ENCODE data around the gene CARS2.

The CARS2 gene

DNA sequence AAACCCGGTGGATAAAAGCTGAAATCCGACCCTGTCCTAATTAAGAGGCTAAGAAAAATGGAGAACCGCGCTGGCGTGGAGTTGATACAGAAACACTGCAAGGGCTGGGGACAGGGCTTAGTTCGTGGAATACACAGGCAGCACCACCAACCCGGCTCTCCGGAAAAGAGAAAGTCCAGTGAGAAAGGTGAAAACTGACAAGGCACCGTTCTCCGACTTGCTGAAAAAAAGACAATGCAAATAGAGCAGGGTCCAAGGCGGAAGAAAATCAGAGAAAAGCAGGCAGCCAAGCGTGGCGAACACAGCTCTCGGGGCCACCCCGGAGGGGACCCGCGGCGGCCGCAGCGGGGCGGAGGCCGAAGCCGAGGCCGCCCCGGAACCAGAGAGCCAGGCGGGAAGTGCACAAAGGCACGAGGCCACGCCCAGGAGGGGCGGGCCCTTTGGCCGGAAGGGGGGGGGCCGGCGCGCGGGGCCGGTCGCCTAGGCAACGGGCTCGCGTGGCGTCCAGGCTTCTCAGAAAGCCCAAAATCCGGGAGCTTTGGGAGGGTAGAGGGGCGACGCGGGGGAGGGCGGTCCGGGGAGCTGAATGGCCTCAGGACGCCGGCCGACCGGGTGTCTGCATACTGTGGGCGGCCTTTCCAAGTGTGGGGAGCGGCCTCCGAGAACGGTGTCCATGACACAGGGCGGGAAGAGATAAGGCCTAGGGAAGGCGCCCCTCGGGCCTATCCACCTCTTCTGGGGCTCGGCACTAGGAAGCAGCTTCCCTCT lies 6.3 kb upstream of the CARS2 start (continued):
- TF ChIP-seq KLF9 (tag by site-specific recombination; IDR thresholded peaks at IDR 0.05; ENCODE audit: low read depth): peak; percentile 43; the same call in 1 of the 2 replicates
- TF ChIP-seq SP3 (tag by site-specific recombination; IDR thresholded peaks at IDR 0.05): peak; percentile 54
- TF ChIP-seq IKZF3 (tag by site-specific recombination; IDR thresholded peaks at IDR 0.05): peak; percentile 77
- TF ChIP-seq, protein P1, sequence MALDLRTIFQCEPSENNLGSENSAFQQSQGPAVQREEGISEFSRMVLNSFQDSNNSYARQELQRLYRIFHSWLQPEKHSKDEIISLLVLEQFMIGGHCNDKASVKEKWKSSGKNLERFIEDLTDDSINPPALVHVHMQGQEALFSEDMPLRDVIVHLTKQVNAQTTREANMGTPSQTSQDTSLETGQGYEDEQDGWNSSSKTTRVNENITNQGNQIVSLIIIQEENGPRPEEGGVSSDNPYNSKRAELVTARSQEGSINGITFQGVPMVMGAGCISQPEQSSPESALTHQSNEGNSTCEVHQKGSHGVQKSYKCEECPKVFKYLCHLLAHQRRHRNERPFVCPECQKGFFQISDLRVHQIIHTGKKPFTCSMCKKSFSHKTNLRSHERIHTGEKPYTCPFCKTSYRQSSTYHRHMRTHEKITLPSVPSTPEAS (tag by site-specific recombination; IDR thresholded peaks at IDR 0.05): no peak
- peak; percentile 86; the same call in 1 of the 2 replicates for TF ChIP-seq ZBTB7A (tag by site-specific recombination; IDR thresholded peaks at IDR 0.05; ENCODE audit: low read depth)
- TF ChIP-seq, protein P2, sequence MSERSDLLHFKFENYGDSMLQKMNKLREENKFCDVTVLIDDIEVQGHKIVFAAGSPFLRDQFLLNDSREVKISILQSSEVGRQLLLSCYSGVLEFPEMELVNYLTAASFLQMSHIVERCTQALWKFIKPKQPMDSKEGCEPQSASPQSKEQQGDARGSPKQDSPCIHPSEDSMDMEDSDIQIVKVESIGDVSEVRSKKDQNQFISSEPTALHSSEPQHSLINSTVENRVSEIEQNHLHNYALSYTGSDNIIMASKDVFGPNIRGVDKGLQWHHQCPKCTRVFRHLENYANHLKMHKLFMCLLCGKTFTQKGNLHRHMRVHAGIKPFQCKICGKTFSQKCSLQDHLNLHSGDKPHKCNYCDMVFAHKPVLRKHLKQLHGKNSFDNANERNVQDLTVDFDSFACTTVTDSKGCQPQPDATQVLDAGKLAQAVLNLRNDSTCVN (tag by site-specific recombination; optimal IDR thresholded peaks at IDR 0.05): peak; percentile 42
- TF ChIP-seq ZXDB (tag by site-specific recombination; IDR thresholded peaks at IDR 0.05): peak; percentile 41; the same call in 1 of the 2 replicates
- no peak for TF ChIP-seq ZBTB48 (tag by site-specific recombination; IDR thresholded peaks at IDR 0.05)
- TF ChIP-seq SALL2 (tag by site-specific recombination; IDR thresholded peaks at IDR 0.05; ENCODE audit: borderline replicate concordance): no peak
- no peak for TF ChIP-seq SCRT1 (tag by site-specific recombination; IDR thresholded peaks at IDR 0.05; ENCODE audit: borderline replicate concordance)
- no peak for TF ChIP-seq ZNF792 (tag by site-specific recombination; IDR thresholded peaks at IDR 0.05)
- no peak for TF ChIP-seq ZNF37A (tag by site-specific recombination; IDR thresholded peaks at IDR 0.05)
- TF ChIP-seq ZNF501 (tag by site-specific recombination; IDR thresholded peaks at IDR 0.05): peak; percentile 49
- 0 out of 2 replicates have a peak, but pooled peaks have one; percentile 42 for TF ChIP-seq ZNF366 (tag by site-specific recombination; conservative IDR thresholded peaks at IDR 0.05)
- TF ChIP-seq KLF10 (tag by site-specific recombination; IDR thresholded peaks at IDR 0.05): peak; percentile 47; the same call in 1 of the 2 replicates
- peak; percentile 79 for TF ChIP-seq ZEB2 (tag by site-specific recombination; IDR thresholded peaks at IDR 0.05)
- peak; percentile 87 for TF ChIP-seq ZNF335 (tag by site-specific recombination; conservative IDR thresholded peaks at IDR 0.05)
- 0 out of 2 replicates have a peak, but pooled peaks have one; percentile 49 for TF ChIP-seq ZSCAN23 (tag by site-specific recombination; IDR thresholded peaks at IDR 0.05)
- TF ChIP-seq, protein P3, sequence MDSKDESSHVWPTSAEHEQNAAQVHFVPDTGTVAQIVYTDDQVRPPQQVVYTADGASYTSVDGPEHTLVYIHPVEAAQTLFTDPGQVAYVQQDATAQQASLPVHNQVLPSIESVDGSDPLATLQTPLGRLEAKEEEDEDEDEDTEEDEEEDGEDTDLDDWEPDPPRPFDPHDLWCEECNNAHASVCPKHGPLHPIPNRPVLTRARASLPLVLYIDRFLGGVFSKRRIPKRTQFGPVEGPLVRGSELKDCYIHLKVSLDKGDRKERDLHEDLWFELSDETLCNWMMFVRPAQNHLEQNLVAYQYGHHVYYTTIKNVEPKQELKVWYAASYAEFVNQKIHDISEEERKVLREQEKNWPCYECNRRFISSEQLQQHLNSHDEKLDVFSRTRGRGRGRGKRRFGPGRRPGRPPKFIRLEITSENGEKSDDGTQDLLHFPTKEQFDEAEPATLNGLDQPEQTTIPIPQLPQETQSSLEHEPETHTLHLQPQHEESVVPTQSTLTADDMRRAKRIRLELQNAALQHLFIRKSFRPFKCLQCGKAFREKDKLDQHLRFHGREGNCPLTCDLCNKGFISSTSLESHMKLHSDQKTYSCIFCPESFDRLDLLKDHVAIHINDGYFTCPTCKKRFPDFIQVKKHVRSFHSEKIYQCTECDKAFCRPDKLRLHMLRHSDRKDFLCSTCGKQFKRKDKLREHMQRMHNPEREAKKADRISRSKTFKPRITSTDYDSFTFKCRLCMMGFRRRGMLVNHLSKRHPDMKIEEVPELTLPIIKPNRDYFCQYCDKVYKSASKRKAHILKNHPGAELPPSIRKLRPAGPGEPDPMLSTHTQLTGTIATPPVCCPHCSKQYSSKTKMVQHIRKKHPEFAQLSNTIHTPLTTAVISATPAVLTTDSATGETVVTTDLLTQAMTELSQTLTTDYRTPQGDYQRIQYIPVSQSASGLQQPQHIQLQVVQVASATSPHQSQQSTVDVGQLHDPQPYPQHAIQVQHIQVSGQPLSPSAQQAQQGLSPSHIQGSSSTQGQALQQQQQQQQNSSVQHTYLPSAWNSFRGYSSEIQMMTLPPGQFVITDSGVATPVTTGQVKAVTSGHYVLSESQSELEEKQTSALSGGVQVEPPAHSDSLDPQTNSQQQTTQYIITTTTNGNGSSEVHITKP (tag by site-specific recombination; IDR thresholded peaks at IDR 0.05): peak; percentile 41; the same call in 1 of the 2 replicates
- 0 out of 2 replicates have a peak, but pooled peaks have one; percentile 2 for TF ChIP-seq ZFP37 (tag by site-specific recombination; IDR thresholded peaks at IDR 0.05)
- TF ChIP-seq ZNF561 (tag by site-specific recombination; IDR thresholded peaks at IDR 0.05; ENCODE audit: borderline replicate concordance): peak; percentile 56; the same call in 1 of the 2 replicates
- TF ChIP-seq SP2 (tag by site-specific recombination; IDR thresholded peaks at IDR 0.05): peak; percentile 37
- no peak for TF ChIP-seq ZFP41 (tag by site-specific recombination; IDR thresholded peaks at IDR 0.05; ENCODE audit: borderline replicate concordance)
- peak; percentile 66; the same call in 1 of the 2 replicates for TF ChIP-seq ZNF660 (tag by site-specific recombination; IDR thresholded peaks at IDR 0.05)
- TF ChIP-seq BCL11B (tag by site-specific recombination; IDR thresholded peaks at IDR 0.05; ENCODE audit: low read depth): peak; percentile 72
- no peak for TF ChIP-seq HOXC10 (CRISPR knock-in tag; IDR thresholded peaks at IDR 0.05)
- peak; percentile 62; the same call in 1 of the 2 replicates for TF ChIP-seq KLF8 (tag by site-specific recombination; IDR thresholded peaks at IDR 0.05)
- TF ChIP-seq, protein P4, sequence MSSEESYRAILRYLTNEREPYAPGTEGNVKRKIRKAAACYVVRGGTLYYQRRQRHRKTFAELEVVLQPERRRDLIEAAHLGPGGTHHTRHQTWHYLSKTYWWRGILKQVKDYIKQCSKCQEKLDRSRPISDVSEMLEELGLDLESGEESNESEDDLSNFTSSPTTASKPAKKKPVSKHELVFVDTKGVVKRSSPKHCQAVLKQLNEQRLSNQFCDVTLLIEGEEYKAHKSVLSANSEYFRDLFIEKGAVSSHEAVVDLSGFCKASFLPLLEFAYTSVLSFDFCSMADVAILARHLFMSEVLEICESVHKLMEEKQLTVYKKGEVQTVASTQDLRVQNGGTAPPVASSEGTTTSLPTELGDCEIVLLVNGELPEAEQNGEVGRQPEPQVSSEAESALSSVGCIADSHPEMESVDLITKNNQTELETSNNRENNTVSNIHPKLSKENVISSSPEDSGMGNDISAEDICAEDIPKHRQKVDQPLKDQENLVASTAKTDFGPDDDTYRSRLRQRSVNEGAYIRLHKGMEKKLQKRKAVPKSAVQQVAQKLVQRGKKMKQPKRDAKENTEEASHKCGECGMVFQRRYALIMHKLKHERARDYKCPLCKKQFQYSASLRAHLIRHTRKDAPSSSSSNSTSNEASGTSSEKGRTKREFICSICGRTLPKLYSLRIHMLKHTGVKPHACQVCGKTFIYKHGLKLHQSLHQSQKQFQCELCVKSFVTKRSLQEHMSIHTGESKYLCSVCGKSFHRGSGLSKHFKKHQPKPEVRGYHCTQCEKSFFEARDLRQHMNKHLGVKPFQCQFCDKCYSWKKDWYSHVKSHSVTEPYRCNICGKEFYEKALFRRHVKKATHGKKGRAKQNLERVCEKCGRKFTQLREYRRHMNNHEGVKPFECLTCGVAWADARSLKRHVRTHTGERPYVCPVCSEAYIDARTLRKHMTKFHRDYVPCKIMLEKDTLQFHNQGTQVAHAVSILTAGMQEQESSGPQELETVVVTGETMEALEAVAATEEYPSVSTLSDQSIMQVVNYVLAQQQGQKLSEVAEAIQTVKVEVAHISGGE (tag by site-specific recombination; conservative IDR thresholded peaks at IDR 0.05; ENCODE audit: low read depth): peak; percentile 55
- TF ChIP-seq PRDM1 (tag by site-specific recombination; IDR thresholded peaks at IDR 0.05): peak; percentile 90
- TF ChIP-seq GFI1B (tag by site-specific recombination; IDR thresholded peaks at IDR 0.05): peak; percentile 45; the same call in 1 of the 2 replicates
- peak; percentile 8 for TF ChIP-seq ZSCAN30 (tag by site-specific recombination; IDR thresholded peaks at IDR 0.05)

All from HEK293 (cell line).